Neural crest cell (in vitro differentiated cells): Measurements from ENCODE around the gene FAM193B. TPM values are rescaled to one million over a fixed set of nuclear protein-coding genes. Genes with fewer than 3 reads are reported as not detected.
A peak's percentile ranks its signal among the peaks of the same experiment; 100 is the strongest.

Source experiments
- DNase-seq: peaks from one replicate; pipeline ENCODE4 v3.0.0; 2021; ENCODE audit warnings: low read depth, mixed read lengths, low spot score
- H3K27ac Mint-ChIP-seq: one replicate; pipeline ENCODE4 v1.8.0; 2021; ENCODE audit warnings: mild to moderate bottlenecking, mixed read lengths; ENCODE audit not compliant: unreplicated experiment
- H3K27me3 Mint-ChIP-seq: 2 replicates; pipeline ENCODE4 v1.8.0; 2021; ENCODE audit warnings: low read depth, mild to moderate bottlenecking, mixed read lengths
- H3K36me3 Mint-ChIP-seq: 2 replicates; pipeline ENCODE4 v1.8.0; 2021; ENCODE audit warnings: low read depth, mild to moderate bottlenecking, mixed read lengths
- H3K4me1 Mint-ChIP-seq: 2 replicates; pipeline ENCODE4 v1.8.0; 2021; ENCODE audit warnings: mixed read lengths
- H3K4me3 Mint-ChIP-seq: one replicate; pipeline ENCODE4 v1.8.0; 2021; ENCODE audit warnings: mild to moderate bottlenecking, mixed read lengths
- H3K9me3 Mint-ChIP-seq: 2 replicates; pipeline ENCODE4 v1.8.0; 2021; ENCODE audit warnings: mixed read lengths
- CTCF ChIP-seq: fragments of 200-600 bp; sonication (generic); conservative IDR thresholded peaks from 2 replicates; pipeline ENCODE4 v1.5.0; 2021; ENCODE audit warnings: antibody characterized with exemption, mild to moderate bottlenecking
- total RNA-seq: library from RNA; stranded (reverse); gene quantifications from 2 replicates; pipeline ENCODE4 v1.2.1, GENCODE V29; 2021

The FAM193B gene
- total RNA-seq, 1 donor from 2014 or later, result 96.3 TPM

GRCh38 chr5:177545487-177546257, 8.7 kb downstream of the FAM193B start:
- TF ChIP-seq CTCF, result no peak
- H3K36me3 Mint-ChIP-seq, result peaks cover 8% of the 10 kb centered on the region
- H3K9me3 Mint-ChIP-seq, result no peaks in the 10 kb centered on the region
- H3K4me1 Mint-ChIP-seq, result peaks cover 27% of the 10 kb centered on the region
- no peak for DNase-seq
- no peaks in the 10 kb centered on the region for H3K27me3 Mint-ChIP-seq
- no peak overlapping the region for H3K27ac Mint-ChIP-seq
- H3K4me3 Mint-ChIP-seq, result no peak overlapping the region

- no peak for TF ChIP-seq CTCF
- no peaks in the 10 kb centered on the region for H3K9me3 Mint-ChIP-seq
- H3K4me1 Mint-ChIP-seq, result peaks cover 24% of the 10 kb centered on the region
- no peak overlapping the region for H3K4me3 Mint-ChIP-seq
- DNase-seq, result no peak
- no peak overlapping the region for H3K27ac Mint-ChIP-seq
- H3K27me3 Mint-ChIP-seq, result no peaks in the 10 kb centered on the region
- H3K36me3 Mint-ChIP-seq, result peaks cover 4% of the 10 kb centered on the region
Observed at GRCh38 chr5:177542816-177543465, 11.4 kb downstream of the FAM193B start.

GRCh38 chr5:177540438-177540837, 13.9 kb downstream of the FAM193B start:
- H3K27me3 Mint-ChIP-seq, result no peaks in the 10 kb centered on the region

GRCh38 chr5:177539411-177539810, 15.0 kb downstream of the FAM193B start:
- peak overlapping the region; percentile 9 for H3K27ac Mint-ChIP-seq
- no peaks in the 10 kb centered on the region for H3K27me3 Mint-ChIP-seq
- H3K36me3 Mint-ChIP-seq, result peaks cover 2% of the 10 kb centered on the region
- H3K4me3 Mint-ChIP-seq, result no peak overlapping the region
- no peaks in the 10 kb centered on the region for H3K9me3 Mint-ChIP-seq
- peaks cover 8% of the 10 kb centered on the region for H3K4me1 Mint-ChIP-seq
- DNase-seq, result no peak
- TF ChIP-seq CTCF, result no peak

More at GRCh38 chr5:177540438-177540837, 13.9 kb downstream of the FAM193B start:
- no peaks in the 10 kb centered on the region for H3K9me3 Mint-ChIP-seq
- TF ChIP-seq CTCF, result no peak
- DNase-seq, result no peak
- peaks cover 2% of the 10 kb centered on the region for H3K36me3 Mint-ChIP-seq
- no peak overlapping the region for H3K4me3 Mint-ChIP-seq
- no peak overlapping the region for H3K27ac Mint-ChIP-seq
- H3K4me1 Mint-ChIP-seq, result peaks cover 8% of the 10 kb centered on the region

- no peak for TF ChIP-seq CTCF
- Mint-ChIP-seq H3K27ac (no peak overlapping the region), H3K4me3 (no peak overlapping the region), H3K36me3 (peaks cover 2% of the 10 kb centered on the region), H3K27me3 (no peaks in the 10 kb centered on the region), H3K4me1 (peaks cover 4% of the 10 kb centered on the region), H3K9me3 (no peaks in the 10 kb centered on the region)
- DNase-seq, result no peak
Observed at GRCh38 chr5:177538876-177539275, 15.5 kb downstream of the FAM193B start.
